ENCODE measurements around the gene PLEKHB1. TPM values are rescaled to one million over a fixed set of nuclear protein-coding genes. Genes with fewer than 3 reads are reported as not detected.

The PLEKHB1 gene
- polyA plus RNA-seq, 1 donor from 2014 or later = 50.3 TPM

DNA sequence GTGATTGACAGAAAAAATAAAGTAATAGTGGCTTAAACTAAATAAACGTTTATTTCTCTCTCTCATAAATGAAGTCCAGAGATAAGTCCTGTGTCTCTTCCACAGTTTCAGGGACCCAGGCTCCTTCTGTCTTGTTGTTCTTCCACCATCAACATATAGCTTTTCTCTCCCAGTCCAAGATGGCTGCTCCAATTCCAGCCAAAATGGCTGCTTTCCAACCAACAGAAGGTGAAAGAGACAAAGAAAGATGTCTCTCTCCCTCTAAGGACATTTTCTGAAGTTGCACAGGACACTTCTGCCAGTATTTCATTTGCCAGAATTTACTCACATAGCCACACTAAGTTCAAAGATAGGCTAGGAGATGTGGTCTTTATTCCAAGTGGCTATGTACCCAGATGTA is 9.4 kb upstream of the PLEKHB1 start:
- Mint-ChIP-seq H3K9me3 (no peaks in the 10 kb centered on the region), H3K4me1 (no peaks in the 10 kb centered on the region), H3K36me3 (no peaks in the 10 kb centered on the region), H3K27ac (no peak overlapping the region), H3K27me3 (peaks cover 2% of the 10 kb centered on the region), H3K4me3 (no peak overlapping the region)

DNA sequence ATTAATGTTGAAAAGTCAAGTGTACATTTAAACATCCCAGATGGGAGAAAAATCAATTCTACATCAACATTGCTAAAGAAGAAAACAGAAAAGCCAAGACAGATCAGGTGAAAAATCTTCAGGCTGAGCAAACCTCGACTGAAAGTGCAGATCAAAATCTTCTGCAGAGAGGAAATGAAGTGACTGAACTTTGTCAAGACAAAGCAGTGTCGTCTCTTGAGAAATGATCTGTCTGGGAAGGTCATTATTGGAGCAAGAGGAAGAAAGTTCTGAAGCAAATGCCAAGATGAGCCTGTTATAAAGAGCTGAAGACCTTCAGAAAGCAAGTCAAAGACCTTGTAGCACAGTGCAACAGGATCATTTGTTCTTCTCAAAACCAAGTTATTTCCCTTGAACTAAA is 5.8 kb upstream of the PLEKHB1 start:
- no peaks in the 10 kb centered on the region for H3K36me3 Mint-ChIP-seq
- no peaks in the 10 kb centered on the region for H3K27me3 Mint-ChIP-seq
- no peaks in the 10 kb centered on the region for H3K9me3 Mint-ChIP-seq
- no peak overlapping the region for H3K27ac Mint-ChIP-seq
- no peak overlapping the region for H3K4me3 Mint-ChIP-seq
- H3K4me1 Mint-ChIP-seq = peaks cover 0 to 2% (median 0%) of the 10 kb centered on the region in 3 donors

DNA sequence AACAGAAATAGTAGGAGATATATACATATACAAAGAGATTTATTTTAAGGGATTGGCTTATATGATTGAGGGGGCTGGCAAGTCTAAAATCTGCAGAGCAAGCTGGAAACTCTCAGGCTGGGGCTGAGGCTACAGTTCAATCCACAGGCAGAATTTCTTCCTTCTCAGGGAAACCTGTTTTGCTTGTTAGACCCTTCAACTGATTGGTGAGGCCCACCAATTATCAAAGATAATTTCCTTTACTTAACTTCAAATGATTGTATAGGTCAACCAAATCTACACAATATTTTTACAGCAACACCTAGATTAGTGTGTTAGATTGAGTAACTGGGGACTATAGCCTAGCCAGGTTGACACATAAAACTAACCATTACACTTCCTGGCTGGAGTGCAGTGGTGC is 4.7 kb upstream of the PLEKHB1 start:
- H3K27me3 Mint-ChIP-seq = no peaks in the 10 kb centered on the region
- no peak overlapping the region for H3K27ac Mint-ChIP-seq
- H3K4me3 Mint-ChIP-seq = no peak overlapping the region
- peaks cover under 1 to 4% (median 2%) of the 10 kb centered on the region in 3 donors for H3K4me1 Mint-ChIP-seq
- H3K36me3 Mint-ChIP-seq = no peaks in the 10 kb centered on the region
- no peaks in the 10 kb centered on the region for H3K9me3 Mint-ChIP-seq

DNA sequence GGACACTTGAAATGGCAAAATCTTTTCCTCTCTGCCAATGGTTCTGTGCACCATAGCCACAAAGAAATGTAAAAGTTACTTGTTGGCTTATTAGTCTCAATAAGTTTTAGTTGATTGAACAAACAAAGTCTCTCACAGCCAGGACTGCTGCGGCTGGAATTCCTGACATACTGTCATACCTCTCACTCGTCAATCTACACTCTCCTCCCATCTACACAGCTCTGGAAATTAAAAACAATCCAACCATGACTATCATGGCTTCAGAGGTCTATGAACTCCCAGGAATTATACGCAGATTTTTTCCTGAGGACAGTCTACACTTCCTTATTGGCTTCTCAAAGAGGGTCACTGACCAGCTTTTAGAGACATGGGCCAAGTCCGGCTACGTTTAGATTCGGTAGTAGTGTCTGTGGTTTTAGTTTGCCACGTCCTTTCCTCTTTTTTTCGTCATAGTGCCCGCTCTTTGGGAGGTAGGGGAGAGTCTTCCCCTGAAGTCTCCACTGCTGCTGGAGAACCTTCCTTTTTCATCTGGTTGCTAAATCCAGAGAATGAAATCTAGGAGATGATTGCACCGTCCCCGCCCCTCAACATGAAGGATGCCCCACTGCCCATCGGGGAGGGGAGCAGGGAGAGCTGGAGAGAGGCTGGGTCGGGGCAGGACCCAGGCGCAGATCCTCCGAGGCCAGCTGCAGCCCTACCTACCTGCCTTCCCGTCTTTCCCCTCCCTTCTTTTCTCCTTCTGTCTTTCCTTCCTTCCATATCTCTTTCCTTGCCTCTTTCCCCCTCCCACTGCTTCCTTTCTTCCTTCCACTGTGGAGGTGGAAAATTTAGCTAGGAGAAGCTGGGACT is 1.0 kb upstream of the PLEKHB1 start:
- peaks cover 18 to 28% (median 20%) of the 10 kb centered on the region in 3 donors for H3K4me1 Mint-ChIP-seq
- H3K9me3 Mint-ChIP-seq = no peaks in the 10 kb centered on the region
- H3K27me3 Mint-ChIP-seq = no peaks in the 10 kb centered on the region
- peak overlapping the region in 2 of 3 donors; percentile 42 to 53 for H3K27ac Mint-ChIP-seq
- H3K4me3 Mint-ChIP-seq = peak overlapping the region in 2 of 4 donors; percentile 49 to 53
- no peaks in the 10 kb centered on the region for H3K36me3 Mint-ChIP-seq

DNA sequence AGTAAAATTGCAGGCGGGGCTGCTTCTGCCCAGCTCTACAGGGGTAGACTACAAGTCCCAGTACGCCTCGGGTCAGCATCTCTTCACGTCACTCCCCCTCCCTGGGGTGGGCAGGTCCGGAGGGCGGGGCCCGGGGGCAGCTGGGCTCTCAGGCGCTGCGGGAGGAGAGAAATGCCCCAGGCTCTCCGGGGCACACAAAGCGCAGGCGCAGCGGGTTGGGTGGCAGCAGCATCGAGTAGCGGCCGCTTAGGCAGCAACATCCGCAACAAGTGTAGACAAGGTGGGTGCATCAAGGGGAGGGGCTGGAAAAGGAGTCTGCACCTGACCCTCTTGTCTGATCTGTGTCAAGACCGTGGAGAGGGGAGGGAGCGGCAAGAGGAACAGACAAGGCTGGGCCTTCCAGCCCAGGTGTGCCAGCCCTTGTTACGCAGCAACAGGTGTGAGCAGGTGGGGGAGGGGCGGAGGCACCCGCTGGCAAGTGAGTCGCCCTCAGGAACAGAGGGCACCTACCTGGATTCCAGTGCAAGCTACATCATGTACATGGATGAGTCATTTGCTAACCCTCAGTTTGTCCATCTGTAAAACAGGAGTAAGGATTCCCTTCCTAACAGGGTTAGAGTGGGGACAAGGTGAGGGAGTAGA is 1.2 kb downstream of the PLEKHB1 start:
- Mint-ChIP-seq H3K4me3 (peak overlapping the region; percentile 66 to 93 (median 88)), H3K27me3 (no peaks in the 10 kb centered on the region), H3K4me1 (peaks cover 18 to 28% (median 20%) of the 10 kb centered on the region in 3 donors), H3K9me3 (no peaks in the 10 kb centered on the region), H3K36me3 (peaks cover 3% of the 10 kb centered on the region), H3K27ac (peak overlapping the region; percentile 33 to 89 (median 82))

DNA sequence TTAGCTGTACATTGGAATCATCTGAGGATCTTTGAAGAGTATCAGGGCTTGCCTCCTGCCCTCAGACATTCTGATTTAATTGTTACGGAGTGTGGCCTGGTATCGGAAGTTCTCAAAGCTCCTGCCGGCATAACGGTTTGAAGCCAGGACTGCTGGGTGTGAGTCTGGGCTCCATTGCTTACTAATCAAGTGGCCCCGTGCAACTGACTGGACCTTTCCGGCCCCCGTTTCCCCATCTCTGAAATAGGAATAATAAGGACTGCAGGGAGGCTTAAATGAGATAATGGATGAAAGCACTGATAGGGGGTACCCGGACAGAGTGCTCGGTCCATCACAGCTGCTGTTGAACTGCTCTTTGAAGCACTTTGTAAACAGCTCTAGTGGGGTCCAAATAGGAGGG is 1.7 kb downstream of the PLEKHB1 start:
- Mint-ChIP-seq H3K4me1 (peaks cover 18 to 28% (median 20%) of the 10 kb centered on the region in 3 donors), H3K36me3 (peaks cover 3% of the 10 kb centered on the region), H3K27ac (peak overlapping the region in 2 of 3 donors; percentile 33 to 78), H3K9me3 (no peaks in the 10 kb centered on the region), H3K4me3 (peak overlapping the region; percentile 66 to 93 (median 88)), H3K27me3 (no peaks in the 10 kb centered on the region)

DNA sequence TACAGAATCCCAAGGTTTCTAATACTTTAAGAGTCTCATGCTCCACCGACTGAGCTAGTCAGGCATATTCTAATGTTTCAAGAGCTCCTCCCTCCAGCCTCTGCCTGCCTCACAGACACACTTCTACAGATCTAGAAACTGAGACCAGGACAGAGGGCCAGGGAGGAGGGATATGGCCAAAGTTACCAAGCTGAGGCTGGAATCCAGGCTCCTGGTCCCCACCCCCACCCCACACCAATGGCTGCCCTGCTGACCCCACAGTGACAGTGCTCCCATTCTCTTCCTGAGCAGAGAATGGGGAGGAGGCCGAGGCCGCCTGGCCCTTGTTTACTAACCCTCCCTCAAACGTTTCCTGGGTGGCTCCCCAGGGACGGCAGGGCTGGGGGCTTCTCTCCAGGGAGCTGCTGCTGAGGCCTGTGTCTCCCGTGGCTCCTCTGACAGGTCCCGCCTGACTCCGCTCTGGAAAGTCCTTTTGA is 2.2 kb downstream of the PLEKHB1 start:
- no peaks in the 10 kb centered on the region for H3K9me3 Mint-ChIP-seq
- H3K27me3 Mint-ChIP-seq = no peaks in the 10 kb centered on the region
- peak overlapping the region; percentile 31 to 50 (median 33) for H3K27ac Mint-ChIP-seq
- H3K4me1 Mint-ChIP-seq = peaks cover 18 to 28% (median 20%) of the 10 kb centered on the region in 3 donors
- H3K36me3 Mint-ChIP-seq = peaks cover 3% of the 10 kb centered on the region
- peak overlapping the region; percentile 66 to 91 (median 80) for H3K4me3 Mint-ChIP-seq

DNA sequence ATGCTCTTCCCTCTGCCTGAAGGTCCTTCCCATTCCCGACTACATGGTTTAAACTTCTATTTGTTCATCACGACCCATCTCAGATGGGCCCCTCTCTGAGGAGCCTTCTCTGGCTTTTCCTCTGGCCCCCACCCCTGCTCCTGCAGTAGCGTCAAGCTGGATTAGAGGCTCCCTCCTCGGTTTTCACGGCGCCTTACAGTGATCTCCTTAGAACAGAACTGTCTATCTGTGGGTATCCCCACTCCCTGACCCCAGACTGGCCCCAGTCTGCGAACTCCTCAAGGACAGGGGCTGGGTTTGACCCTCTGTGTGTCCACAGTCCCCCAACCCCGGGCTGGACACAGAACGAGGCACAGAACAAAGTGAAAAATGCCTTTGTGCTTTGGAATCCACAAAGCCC is 2.8 kb downstream of the PLEKHB1 start:
- H3K27me3 Mint-ChIP-seq = no peaks in the 10 kb centered on the region
- H3K27ac Mint-ChIP-seq = peak overlapping the region in 2 of 3 donors; percentile 49 to 50
- peak overlapping the region in 3 of 4 donors; percentile 56 to 91 (median 62) for H3K4me3 Mint-ChIP-seq
- H3K36me3 Mint-ChIP-seq = peaks cover 3% of the 10 kb centered on the region
- H3K9me3 Mint-ChIP-seq = no peaks in the 10 kb centered on the region
- peaks cover 18 to 28% (median 20%) of the 10 kb centered on the region in 3 donors for H3K4me1 Mint-ChIP-seq

DNA sequence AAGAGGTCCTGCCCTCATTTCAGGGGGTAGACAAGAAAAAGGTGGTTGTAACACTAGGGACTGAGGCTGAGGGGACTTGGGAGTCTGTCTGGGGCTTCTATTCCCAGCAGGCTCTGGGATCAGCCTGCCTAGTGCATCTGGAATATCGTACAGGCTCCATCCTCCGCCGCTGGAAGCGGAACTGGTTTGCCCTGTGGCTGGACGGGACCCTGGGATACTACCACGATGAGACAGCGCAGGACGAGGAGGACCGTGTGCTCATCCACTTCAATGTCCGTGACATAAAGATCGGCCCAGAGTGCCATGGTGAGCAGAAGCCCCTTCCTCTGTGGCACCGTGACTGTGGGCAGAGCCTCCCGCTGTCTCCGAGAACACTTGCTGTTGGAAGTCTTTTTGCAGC is 4.0 kb downstream of the PLEKHB1 start:
- Mint-ChIP-seq H3K4me1 (peaks cover 17 to 28% (median 20%) of the 10 kb centered on the region in 3 donors), H3K27me3 (no peaks in the 10 kb centered on the region), H3K9me3 (no peaks in the 10 kb centered on the region), H3K27ac (no peak overlapping the region), H3K36me3 (peaks cover 3% of the 10 kb centered on the region), H3K4me3 (peak overlapping the region in 2 of 4 donors; percentile 28 to 65)

DNA sequence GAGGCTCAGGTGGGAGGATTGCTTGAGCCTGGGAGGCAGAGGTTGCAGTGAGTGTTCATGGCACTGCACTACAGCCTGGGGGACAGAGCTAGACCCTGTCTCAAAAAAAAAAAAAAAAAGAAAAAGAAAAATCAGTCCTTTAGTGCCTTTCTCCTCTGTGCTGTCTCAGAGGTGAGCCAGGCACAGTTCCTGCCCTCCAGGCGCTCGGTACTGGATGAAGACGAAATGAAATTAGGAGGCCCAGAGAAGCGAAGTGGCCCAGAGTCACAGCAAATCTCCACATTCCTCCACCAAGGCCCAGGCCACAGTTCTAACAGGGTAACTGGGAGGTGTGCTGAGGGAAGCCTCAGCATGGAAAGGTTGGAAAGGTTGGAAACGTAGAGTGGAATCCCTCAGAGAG is 4.9 kb downstream of the PLEKHB1 start:
- Mint-ChIP-seq H3K9me3 (no peaks in the 10 kb centered on the region), H3K27me3 (no peaks in the 10 kb centered on the region)

DNA sequence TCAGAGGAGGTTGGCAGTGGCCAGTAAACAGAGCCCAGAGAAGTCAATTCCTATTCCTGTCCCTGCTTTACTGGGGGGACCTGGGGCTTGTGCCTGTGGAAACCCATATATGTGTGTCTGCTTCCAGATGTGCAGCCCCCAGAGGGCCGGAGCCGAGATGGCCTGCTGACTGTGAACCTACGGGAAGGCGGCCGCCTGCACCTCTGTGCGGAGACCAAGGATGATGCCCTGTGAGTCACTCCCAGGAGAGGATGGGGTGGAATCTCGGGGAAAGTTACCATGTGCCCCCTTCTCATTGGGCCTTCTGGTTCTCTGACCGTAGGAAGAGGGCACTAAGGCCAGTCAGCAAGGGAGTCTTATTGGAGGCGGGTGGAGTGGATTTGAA is 5.3 kb downstream of the PLEKHB1 start:
- Mint-ChIP-seq H3K27me3 (no peaks in the 10 kb centered on the region), H3K4me1 (peaks cover 16 to 24% (median 20%) of the 10 kb centered on the region in 3 donors), H3K9me3 (no peaks in the 10 kb centered on the region), H3K4me3 (no peak overlapping the region), H3K27ac (no peak overlapping the region), H3K36me3 (peaks cover 3% of the 10 kb centered on the region)

More for the DNA sequence above, 4.9 kb downstream of the PLEKHB1 start:
- Mint-ChIP-seq H3K4me3 (no peak overlapping the region), H3K27ac (no peak overlapping the region), H3K36me3 (peaks cover 3% of the 10 kb centered on the region), H3K4me1 (peaks cover 16 to 25% (median 20%) of the 10 kb centered on the region in 3 donors)

DNA sequence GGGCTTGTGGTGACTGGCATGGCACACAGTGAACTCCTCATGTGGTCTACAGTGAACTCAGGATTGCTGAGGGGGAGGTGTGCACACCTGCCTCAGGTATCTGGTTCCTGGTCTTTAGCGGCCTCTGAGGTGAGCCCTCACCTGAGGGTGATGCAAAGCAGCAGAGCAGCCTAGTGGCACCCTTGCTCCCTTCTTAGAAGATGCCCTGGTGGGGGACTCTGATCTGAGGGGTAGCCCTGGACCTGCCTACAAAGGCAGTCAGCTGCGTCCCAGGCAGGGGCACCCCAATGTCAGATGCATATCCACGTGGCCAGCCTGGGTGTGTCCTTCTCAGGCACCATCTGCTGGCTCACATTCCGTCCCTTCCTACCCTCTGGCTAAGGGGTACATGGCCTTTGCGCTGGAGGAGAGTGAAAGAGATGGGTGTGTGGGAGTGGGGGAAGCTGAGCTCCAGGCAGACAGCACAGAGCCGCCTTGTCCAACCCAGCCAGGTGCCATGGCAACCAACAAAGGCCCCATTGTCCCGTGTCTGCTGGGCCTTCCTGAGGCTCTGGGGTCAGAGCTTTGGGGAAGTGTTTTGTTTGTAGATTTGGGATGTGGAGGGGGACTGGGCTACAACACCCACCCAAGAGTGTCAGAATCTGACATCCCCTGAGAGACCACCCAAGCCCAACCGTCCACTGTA is 5.8 kb downstream of the PLEKHB1 start:
- no peak overlapping the region for H3K4me3 Mint-ChIP-seq
- H3K27ac Mint-ChIP-seq = peak overlapping the region in 1 of 3 donors; percentile 52
- H3K9me3 Mint-ChIP-seq = no peaks in the 10 kb centered on the region
- peaks cover 3% of the 10 kb centered on the region for H3K36me3 Mint-ChIP-seq
- H3K4me1 Mint-ChIP-seq = peaks cover 14 to 20% (median 14%) of the 10 kb centered on the region in 3 donors
- no peaks in the 10 kb centered on the region for H3K27me3 Mint-ChIP-seq

DNA sequence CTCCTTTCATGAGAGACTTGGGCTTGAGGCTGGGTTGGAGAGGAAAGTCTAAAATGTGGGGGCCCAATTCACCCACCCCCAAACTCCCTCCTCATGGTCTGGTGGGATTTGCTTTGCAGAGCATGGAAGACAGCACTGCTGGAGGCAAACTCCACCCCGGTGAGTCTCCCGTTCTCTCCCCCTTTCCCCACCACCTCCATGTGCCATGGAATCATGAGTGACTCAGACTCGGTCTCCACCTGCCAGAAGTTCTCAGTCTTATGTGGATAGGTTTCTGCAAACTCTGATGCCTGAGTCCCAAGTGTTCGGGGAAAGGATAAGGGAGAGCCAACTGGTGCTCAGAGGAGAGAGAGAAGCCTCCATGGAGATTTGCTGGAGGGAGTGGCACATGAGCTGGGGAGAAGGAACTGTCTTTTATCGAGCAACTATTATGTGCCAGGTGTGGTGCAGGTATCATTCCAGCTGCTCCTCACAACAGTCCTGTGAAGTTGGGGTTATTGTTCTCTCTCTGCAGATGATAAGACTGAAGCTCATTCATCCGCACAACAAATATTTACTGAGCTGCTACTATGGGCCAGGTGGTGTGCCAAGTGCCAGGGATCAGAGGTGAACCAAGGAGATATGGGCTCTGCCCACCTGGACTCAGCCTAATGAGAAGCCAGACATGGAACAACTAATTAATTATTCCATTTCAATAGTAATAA is 6.6 kb downstream of the PLEKHB1 start:
- peak overlapping the region in 1 of 3 donors; percentile 52 for H3K27ac Mint-ChIP-seq
- H3K9me3 Mint-ChIP-seq = no peaks in the 10 kb centered on the region
- H3K4me3 Mint-ChIP-seq = no peak overlapping the region
- peaks cover 8 to 12% (median 9%) of the 10 kb centered on the region in 3 donors for H3K4me1 Mint-ChIP-seq
- H3K27me3 Mint-ChIP-seq = no peaks in the 10 kb centered on the region
- H3K36me3 Mint-ChIP-seq = peaks cover 3% of the 10 kb centered on the region

DNA sequence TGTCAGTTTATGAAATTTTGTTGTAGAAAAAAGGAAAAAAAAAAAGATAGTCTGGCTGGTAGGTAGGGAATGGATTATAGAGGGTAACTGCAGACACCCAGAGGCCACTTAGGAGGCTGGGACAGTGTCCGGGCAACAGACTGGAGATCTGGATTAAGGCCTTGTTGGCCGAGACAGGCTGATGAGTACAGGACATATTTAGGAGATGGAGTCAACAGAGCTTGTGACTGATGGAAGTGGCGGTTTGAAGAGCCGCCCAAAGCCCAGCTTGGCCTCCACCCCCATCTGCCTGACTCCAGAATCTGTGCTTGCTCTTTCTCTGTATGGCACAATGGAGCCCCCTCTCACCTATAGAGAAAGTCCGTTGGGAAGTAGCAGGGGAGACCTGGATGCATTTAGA is 7.6 kb downstream of the PLEKHB1 start:
- Mint-ChIP-seq H3K27me3 (no peaks in the 10 kb centered on the region), H3K36me3 (peaks cover 3% of the 10 kb centered on the region), H3K4me1 (peaks cover 3 to 7% (median 3%) of the 10 kb centered on the region in 3 donors), H3K27ac (no peak overlapping the region), H3K9me3 (no peaks in the 10 kb centered on the region), H3K4me3 (no peak overlapping the region)

Data from IgD-negative memory B cell (primary cell).